Trophoblast cell (in vitro differentiated cells and primary cell): ENCODE data around the gene KCNIP3. TPM values are rescaled to one million over a fixed set of nuclear protein-coding genes. Genes with fewer than 3 reads are reported as not detected.

ENCODE experiments used
- DNase-seq, 2 donors: peaks; one replicate each; pipeline ENCODE4 v3.0.0-alpha.2; 2016
- H2AFZ ChIP-seq: 2 replicates; pipeline ENCODE4 v1.6.1; 2013; ENCODE audit warnings: low read length, moderate library complexity, mild to moderate bottlenecking; ENCODE audit not compliant: insufficient read depth, poor library complexity
- H2AK5ac ChIP-seq: 2 replicates; pipeline ENCODE4 v1.6.1; 2013; ENCODE audit warnings: mild to moderate bottlenecking, low read length
- H2BK120ac ChIP-seq: 2 replicates; pipeline ENCODE4 v1.6.1; 2013; ENCODE audit warnings: low read length, mild to moderate bottlenecking, moderate library complexity; ENCODE audit not compliant: insufficient read depth, poor library complexity
- H2BK12ac ChIP-seq: 2 replicates; pipeline ENCODE4 v1.6.1; 2013; ENCODE audit warnings: mild to moderate bottlenecking, low read length, moderate library complexity
- H2BK5ac ChIP-seq: 2 replicates; pipeline ENCODE4 v1.6.1; 2013; ENCODE audit warnings: low read length, low read depth, moderate library complexity, mild to moderate bottlenecking; ENCODE audit not compliant: poor library complexity
- H3K14ac ChIP-seq: 2 replicates; pipeline ENCODE4 v1.6.1; 2013; ENCODE audit warnings: mild to moderate bottlenecking, low read length
- H3K18ac ChIP-seq: 2 replicates; pipeline ENCODE4 v1.6.1; 2013; ENCODE audit warnings: mild to moderate bottlenecking, low read length
- H3K23ac ChIP-seq: 2 replicates; pipeline ENCODE4 v1.6.1; 2013; ENCODE audit warnings: low read length
- H3K27ac ChIP-seq: 2 replicates; pipeline ENCODE4 v1.5.1; 2013; ENCODE audit warnings: low read depth, mild to moderate bottlenecking, inconsistent platforms, low read length, moderate library complexity
- H3K27me3 ChIP-seq: 2 replicates; pipeline ENCODE4 v1.6.1; 2013; ENCODE audit warnings: inconsistent platforms, mild to moderate bottlenecking, low read length, moderate library complexity; ENCODE audit not compliant: insufficient read depth
- H3K36me3 ChIP-seq, 2 experiments: 1 replicate in 1 of 2; 2 replicates in 1 of 2; pipeline ENCODE4 v1.6.1; 2013; ENCODE audit warnings: low read length in 2 of 2, mild to moderate bottlenecking in 2 of 2, moderate library complexity in 1 of 2; ENCODE audit not compliant: insufficient read depth in 2 of 2, control insufficient read depth in 1 of 2
- H3K4ac ChIP-seq: 2 replicates; pipeline ENCODE4 v1.6.1; 2013; ENCODE audit warnings: low read depth, mild to moderate bottlenecking, low read length, moderate library complexity
- H3K4me1 ChIP-seq, 2 experiments: 1 replicate in 1 of 2; 2 replicates in 1 of 2; pipeline ENCODE4 v1.6.1; 2013; ENCODE audit warnings: low read length in 2 of 2, mild to moderate bottlenecking in 2 of 2, moderate library complexity in 1 of 2; ENCODE audit not compliant: insufficient read depth in 2 of 2, control insufficient read depth in 1 of 2
- H3K4me2 ChIP-seq: 2 replicates; pipeline ENCODE4 v1.6.1; 2013; ENCODE audit warnings: inconsistent platforms, mild to moderate bottlenecking, low read length, moderate library complexity
- H3K4me3 ChIP-seq: 2 replicates; pipeline ENCODE4 v1.5.1; 2013; ENCODE audit warnings: mild to moderate bottlenecking, low read depth, low read length, inconsistent platforms
- H3K79me1 ChIP-seq: one replicate; pipeline ENCODE4 v1.6.1; 2013; ENCODE audit warnings: low read length
- H3K79me2 ChIP-seq: 2 replicates; pipeline ENCODE4 v1.6.1; 2013; ENCODE audit warnings: low read length, mild to moderate bottlenecking; ENCODE audit not compliant: control insufficient read depth, insufficient read depth, poor library complexity
- H3K9ac ChIP-seq: 2 replicates; pipeline ENCODE4 v1.6.1; 2013; ENCODE audit warnings: mild to moderate bottlenecking, low read length
- H3K9me3 ChIP-seq: 2 replicates; pipeline ENCODE4 v1.6.1; 2013; ENCODE audit warnings: low read depth, mild to moderate bottlenecking, control low read depth, inconsistent platforms, low read length; ENCODE audit not compliant: insufficient read depth
- H4K12ac ChIP-seq: 2 replicates; pipeline ENCODE4 v1.6.1; 2013; ENCODE audit warnings: low read depth, mild to moderate bottlenecking, low read length, moderate library complexity
- H4K8ac ChIP-seq: 2 replicates; pipeline ENCODE4 v1.6.1; 2013; ENCODE audit warnings: low read depth, mild to moderate bottlenecking, low read length, moderate library complexity
- H4K91ac ChIP-seq: one replicate; pipeline ENCODE4 v1.6.1; 2013; ENCODE audit warnings: low read depth, mild to moderate bottlenecking, low read length, moderate library complexity
- WGBS: extraction: QIAGEN DNeasy Blood & Tissue Kit; methylation state at CpG from one replicate; pipeline ENCODE4 v1.1.7; 2013; ENCODE audit warnings: missing lambda C conversion rate; ENCODE audit not compliant: insufficient read length, insufficient coverage; ENCODE audit errors: extremely low coverage; 5-methylcytosine and 5-hydroxymethylcytosine counted together
- polyA plus RNA-seq: library from polyadenylated mRNA; stranded (reverse); fragments of 200-250 nt; gene quantifications from 2 replicates; pipeline ENCODE4 v1.2.3, GENCODE V29; 2013

KCNIP3 gene
- polyA plus RNA-seq = 0.22 and 0.40 TPM in 2 replicates

- no peak within 1 kb of the TSS for H2AFZ ChIP-seq
- H2AK5ac ChIP-seq = no peak within 1 kb of the TSS
- H2BK12ac ChIP-seq = no peak within 1 kb of the TSS
- H3K4me1 ChIP-seq = peaks cover 8 to 13% of the 10 kb centered on the region in 2 experiments
- no peak within 1 kb of the TSS for H2BK120ac ChIP-seq
- H4K91ac ChIP-seq = no peak within 1 kb of the TSS
- H3K9me3 ChIP-seq = peaks cover 5% of the 10 kb centered on the region
- H2BK5ac ChIP-seq = no peak within 1 kb of the TSS
- no peak within 1 kb of the TSS for H3K4ac ChIP-seq
- H3K4me2 ChIP-seq = no peak within 1 kb of the TSS
- H4K12ac ChIP-seq = no peak within 1 kb of the TSS
- H3K79me1 ChIP-seq = no peaks in the 10 kb centered on the region
- H3K14ac ChIP-seq = no peak within 1 kb of the TSS
- H3K27me3 ChIP-seq = no peaks in the 10 kb centered on the region
- H3K23ac ChIP-seq = no peak within 1 kb of the TSS
- H3K27ac ChIP-seq = no peak within 1 kb of the TSS
- H3K18ac ChIP-seq = no peak within 1 kb of the TSS
- H3K9ac ChIP-seq = no peak within 1 kb of the TSS
- no peaks in the 10 kb centered on the region for H3K79me2 ChIP-seq
- no CpG with 5 or more reads among the region's 13 CpGs for WGBS
- no peaks in the 10 kb centered on the region for H3K36me3 ChIP-seq
- no peak within 1 kb of the TSS for H4K8ac ChIP-seq
- DNase-seq = no peak
- no peak within 1 kb of the TSS for H3K4me3 ChIP-seq
Measured at GRCh38 chr2:95296880-95297487, at the start of gene KCNIP3. KCNIP3 (plus strand) TSS chr2:95297347; CDS start chr2:95297439, 92 bp downstream.

- 100% methylated on average over 1 of the region's 2 CpGs for WGBS
Measured at GRCh38 chr2:95258271-95258670, 38.9 kb upstream of the KCNIP3 start.

DNA sequence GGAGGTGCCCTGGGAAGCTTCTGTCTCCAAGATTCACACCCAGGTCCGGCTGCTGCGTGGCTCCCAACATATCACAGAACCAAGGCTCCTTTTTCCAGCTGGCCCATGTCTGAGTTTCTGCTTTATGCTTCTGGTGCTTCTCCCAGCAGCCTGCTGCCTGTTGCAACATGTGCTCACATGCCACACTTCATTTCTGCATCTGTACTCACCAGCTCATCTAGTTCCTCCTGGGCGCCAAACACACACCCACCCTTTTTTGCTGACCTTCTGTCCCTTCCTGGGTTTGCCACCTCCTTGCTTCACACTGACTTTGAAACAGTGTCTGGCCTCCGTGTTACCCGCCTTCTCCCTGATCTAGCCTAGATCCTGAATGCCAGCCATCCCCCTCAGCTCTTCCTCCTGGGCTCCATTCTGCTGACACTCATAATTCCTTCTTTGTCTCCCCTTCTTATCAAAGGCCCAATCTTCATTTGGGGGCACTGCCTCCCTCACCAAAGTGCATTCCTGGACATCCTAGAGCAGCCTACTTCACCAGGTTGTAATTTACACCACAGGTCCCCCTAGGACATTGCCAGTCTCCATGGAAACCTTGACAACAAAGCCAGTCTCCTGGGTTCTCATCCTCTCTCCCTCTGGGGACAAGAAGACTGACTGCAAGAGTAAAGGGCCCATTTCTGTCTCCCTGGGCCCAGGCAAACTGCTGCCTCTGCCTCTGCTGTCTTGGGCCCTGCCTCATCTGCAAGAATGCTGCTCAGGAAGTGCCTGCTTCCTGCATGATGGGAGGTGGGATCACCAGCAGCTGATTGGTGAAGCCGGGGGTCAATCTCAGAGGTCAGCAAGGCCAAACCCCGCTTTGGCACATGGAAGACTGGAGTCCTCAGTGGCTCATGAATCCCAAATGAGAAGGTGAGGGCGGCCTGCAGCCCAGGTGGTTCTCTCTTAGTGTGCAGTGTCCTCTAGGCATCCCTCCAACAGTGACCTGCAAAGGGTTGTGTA, 36.8 kb upstream of the KCNIP3 start:
- Histone ChIP-seq H3K79me1 (no peaks in the 10 kb centered on the region), H3K4me3 (no peak overlapping the region), H4K12ac (no peak overlapping the region), H2BK5ac (no peak overlapping the region), H3K9me3 (peaks cover 2% of the 10 kb centered on the region), H3K18ac (no peak overlapping the region), H4K8ac (no peak overlapping the region), H3K27me3 (no peaks in the 10 kb centered on the region), H3K4me2 (no peak overlapping the region), H3K4ac (no peak overlapping the region), H2BK120ac (no peak overlapping the region), H2AFZ (no peak overlapping the region), H3K27ac (no peak overlapping the region), H3K79me2 (no peaks in the 10 kb centered on the region), H4K91ac (no peak overlapping the region), H3K36me3 (no peaks in the 10 kb centered on the region), H3K14ac (peak overlapping the region; percentile 17), H3K9ac (no peak overlapping the region), H3K4me1 (peaks cover 8 to 11% of the 10 kb centered on the region in 2 experiments), H2AK5ac (no peak overlapping the region), H3K23ac (no peak overlapping the region), H2BK12ac (no peak overlapping the region)
- whole genome bisulfite sequencing = no CpG with 5 or more reads among the region's 8 CpGs
- peak in 1 of 2 donors; percentile 23 for DNase-seq

More at GRCh38 chr2:95258271-95258670, 38.9 kb upstream of the KCNIP3 start:
- Histone ChIP-seq H3K4me3 (no peak overlapping the region), H4K8ac (no peak overlapping the region), H2BK5ac (no peak overlapping the region), H2BK120ac (no peak overlapping the region), H3K27me3 (no peaks in the 10 kb centered on the region), H3K9ac (no peak overlapping the region), H4K12ac (no peak overlapping the region), H3K79me1 (no peaks in the 10 kb centered on the region), H3K14ac (no peak overlapping the region), H3K27ac (no peak overlapping the region), H3K4ac (no peak overlapping the region), H3K9me3 (peaks cover 2% of the 10 kb centered on the region), H3K23ac (no peak overlapping the region), H2AK5ac (no peak overlapping the region), H3K79me2 (no peaks in the 10 kb centered on the region), H3K18ac (no peak overlapping the region), H3K36me3 (no peaks in the 10 kb centered on the region), H3K4me2 (no peak overlapping the region), H3K4me1 (peaks cover 8 to 11% of the 10 kb centered on the region in 2 experiments), H2AFZ (no peak overlapping the region), H4K91ac (no peak overlapping the region), H2BK12ac (no peak overlapping the region)
- DNase-seq = no peak

DNA sequence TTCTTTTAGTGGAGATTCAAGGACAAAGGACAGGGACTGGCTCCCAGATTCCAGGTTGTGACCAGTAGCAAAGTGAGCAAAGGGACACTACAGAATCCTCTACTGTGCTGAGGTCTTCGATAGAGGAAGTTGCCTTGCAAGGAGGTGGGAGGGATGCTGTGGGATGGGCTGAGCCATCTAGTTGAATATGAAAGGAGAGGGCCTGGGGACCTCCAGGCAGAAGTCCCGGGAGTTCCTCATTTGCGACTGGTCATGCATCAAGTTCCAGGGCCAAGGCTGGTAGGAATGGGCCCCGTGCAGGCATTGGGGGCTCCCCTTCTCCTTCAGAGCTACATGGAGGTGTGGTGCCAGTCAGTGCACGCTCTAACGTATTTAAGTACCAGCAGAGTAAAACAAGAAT, 35.5 kb upstream of the KCNIP3 start:
- WGBS = no CpG with 5 or more reads among the region's 6 CpGs
- Histone ChIP-seq H3K79me2 (no peaks in the 10 kb centered on the region), H2AFZ (no peak overlapping the region), H3K4me2 (no peak overlapping the region), H4K91ac (no peak overlapping the region), H3K9ac (no peak overlapping the region), H3K23ac (no peak overlapping the region), H4K12ac (no peak overlapping the region), H2BK5ac (no peak overlapping the region), H2AK5ac (no peak overlapping the region), H3K4ac (no peak overlapping the region), H2BK120ac (no peak overlapping the region), H4K8ac (no peak overlapping the region), H3K27me3 (no peaks in the 10 kb centered on the region), H3K14ac (no peak overlapping the region), H3K9me3 (peaks cover 2% of the 10 kb centered on the region), H3K4me1 (peaks cover 8 to 11% of the 10 kb centered on the region in 2 experiments), H3K79me1 (no peaks in the 10 kb centered on the region), H3K18ac (no peak overlapping the region), H2BK12ac (no peak overlapping the region), H3K27ac (no peak overlapping the region), H3K36me3 (no peaks in the 10 kb centered on the region), H3K4me3 (no peak overlapping the region)
- no peak for DNase-seq
